Measurements from ENCODE around the gene ZNF132.
"Not testable (repeated sequence)": the region's sequence is repeated elsewhere in the genome, so short reads cannot be mapped to it uniquely, and the experiment has no call there.

The ZNF132 gene

DNA sequence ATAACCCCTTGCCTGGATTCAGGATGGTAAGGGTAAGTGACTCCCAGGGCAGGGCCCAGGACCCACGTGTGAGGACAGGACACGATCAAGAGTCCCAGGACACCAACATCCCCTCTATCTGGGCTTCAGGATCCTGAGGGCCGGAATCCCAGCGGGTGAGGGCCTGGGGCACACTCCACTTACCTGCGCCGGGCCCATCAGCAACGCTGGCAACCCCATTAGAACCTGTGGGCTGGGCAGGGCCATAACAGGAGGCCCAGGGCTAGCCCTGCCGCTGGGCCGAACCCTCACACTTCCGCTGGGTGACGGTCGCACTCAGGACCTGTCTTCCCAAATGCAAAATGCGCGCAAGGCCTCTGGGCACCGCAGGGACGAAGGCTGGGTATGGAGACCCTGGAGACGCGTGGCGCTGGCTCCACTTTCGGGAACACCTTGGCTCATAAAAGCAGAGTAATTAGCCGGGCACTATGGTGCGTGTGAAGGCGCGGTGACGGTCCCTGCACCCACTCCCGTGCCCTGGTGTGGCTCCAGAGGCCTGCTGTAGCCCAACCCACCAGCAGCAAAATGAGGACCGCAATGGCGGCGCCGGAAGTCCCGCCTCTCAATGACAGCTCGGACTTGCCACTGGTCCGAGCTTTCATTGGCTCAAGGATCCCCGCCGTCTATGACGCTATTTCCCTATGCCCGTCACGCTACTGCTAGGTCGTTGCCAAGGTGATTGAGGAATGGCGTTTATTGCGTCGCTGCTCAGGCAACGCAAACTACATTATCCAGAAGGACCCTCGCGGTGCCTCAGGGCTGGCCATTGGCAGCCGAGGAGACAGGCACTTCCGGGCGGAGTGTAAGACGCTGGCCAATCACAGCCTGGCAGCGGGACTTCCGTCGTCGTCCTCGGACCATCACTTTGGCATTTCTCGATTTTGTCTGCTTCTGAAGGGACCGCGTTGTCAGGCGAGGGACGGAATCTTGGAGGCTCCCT is at the start of gene ZNF132:
ZNF132 (minus strand) TSS at position 578 of the 979 bp plus-strand sequence; CDS start at position 246, 332 bp downstream.
- in situ Hi-C loops (cut with MboI; ENCODE audit: low sequenced_read_pairs): no loop called here

GRCh38 chr19:58484349-58484748 is 44.4 kb upstream of the ZNF132 start:
- in situ Hi-C loops (cut with MboI; ENCODE audit: low sequenced_read_pairs): not testable (repeated sequence)

GRCh38 chr19:58483776-58484175 is 43.8 kb upstream of the ZNF132 start:
- in situ Hi-C loops (cut with MboI; ENCODE audit: low sequenced_read_pairs): no loop called here

GRCh38 chr19:58482372-58482771 is 42.4 kb upstream of the ZNF132 start:
- in situ Hi-C loops (cut with MboI; ENCODE audit: low sequenced_read_pairs): no loop called here

- in situ Hi-C loops (cut with MboI; ENCODE audit: low sequenced_read_pairs): no loop called here
Measured at GRCh38 chr19:58480831-58481230, 40.9 kb upstream of the ZNF132 start.

DNA sequence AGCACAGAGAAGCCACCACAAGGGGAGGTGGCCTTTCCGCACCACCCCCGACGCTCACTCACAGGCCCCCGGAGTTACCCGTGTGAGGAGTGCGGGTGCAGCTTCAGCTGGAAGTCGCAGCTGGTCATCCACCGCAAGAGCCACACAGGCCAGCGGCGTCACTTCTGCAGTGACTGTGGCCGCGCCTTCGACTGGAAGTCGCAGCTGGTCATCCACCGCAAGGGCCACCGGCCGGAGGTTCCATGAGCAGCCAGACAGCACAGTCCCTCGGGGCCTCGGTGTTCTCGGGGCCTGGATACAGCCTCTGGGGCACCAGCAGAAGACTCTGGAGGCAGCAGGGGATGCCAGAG is 40.5 kb upstream of the ZNF132 start:
- in situ Hi-C loops (cut with MboI; ENCODE audit: low sequenced_read_pairs): no loop called here

- in situ Hi-C loops (cut with MboI; ENCODE audit: low sequenced_read_pairs): no loop called here
Measured at GRCh38 chr19:58479736-58480480, 40.0 kb upstream of the ZNF132 start.

GRCh38 chr19:58479303-58479702 is 39.4 kb upstream of the ZNF132 start:
- in situ Hi-C loops (cut with MboI; ENCODE audit: low sequenced_read_pairs): no loop called here

DNA sequence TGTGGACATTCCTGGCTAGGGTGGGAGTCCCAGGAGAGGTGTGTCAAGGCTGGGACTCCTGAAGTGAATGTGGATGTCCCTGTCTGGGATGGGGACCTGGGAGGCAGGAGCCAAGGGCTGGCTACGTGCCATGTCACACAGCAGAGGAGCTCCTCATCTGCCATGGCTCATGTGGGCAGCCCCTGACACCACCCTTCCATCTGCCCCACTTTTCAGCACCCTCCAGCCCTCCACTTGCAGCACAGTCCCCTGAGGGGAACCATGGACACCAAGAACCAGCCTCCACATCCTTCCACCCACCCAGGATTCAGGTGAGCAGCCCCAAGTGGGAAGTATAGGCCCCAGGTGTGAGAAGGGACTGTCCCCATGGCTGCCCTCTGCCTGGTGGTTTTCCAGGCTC is 37.9 kb upstream of the ZNF132 start:
- in situ Hi-C loops (cut with MboI; ENCODE audit: low sequenced_read_pairs): no loop called here

DNA sequence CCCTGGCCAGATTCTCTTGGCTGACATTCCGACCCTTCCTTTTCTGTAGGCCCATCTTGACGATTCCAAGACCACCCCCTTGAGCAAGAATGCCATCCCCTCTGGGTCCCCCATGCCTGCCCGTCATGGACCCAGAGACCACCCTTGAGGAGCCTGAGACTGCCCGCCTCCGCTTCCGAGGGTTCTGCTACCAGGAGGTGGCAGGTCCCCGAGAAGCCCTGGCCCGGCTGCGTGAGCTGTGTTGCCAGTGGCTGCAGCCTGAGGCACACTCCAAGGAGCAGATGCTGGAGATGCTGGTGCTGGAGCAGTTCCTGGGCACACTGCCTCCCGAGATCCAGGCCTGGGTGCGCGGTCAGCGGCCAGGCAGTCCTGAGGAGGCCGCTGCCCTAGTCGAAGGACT is 37.2 kb upstream of the ZNF132 start:
- in situ Hi-C loops (cut with MboI; ENCODE audit: low sequenced_read_pairs): no loop called here

DNA sequence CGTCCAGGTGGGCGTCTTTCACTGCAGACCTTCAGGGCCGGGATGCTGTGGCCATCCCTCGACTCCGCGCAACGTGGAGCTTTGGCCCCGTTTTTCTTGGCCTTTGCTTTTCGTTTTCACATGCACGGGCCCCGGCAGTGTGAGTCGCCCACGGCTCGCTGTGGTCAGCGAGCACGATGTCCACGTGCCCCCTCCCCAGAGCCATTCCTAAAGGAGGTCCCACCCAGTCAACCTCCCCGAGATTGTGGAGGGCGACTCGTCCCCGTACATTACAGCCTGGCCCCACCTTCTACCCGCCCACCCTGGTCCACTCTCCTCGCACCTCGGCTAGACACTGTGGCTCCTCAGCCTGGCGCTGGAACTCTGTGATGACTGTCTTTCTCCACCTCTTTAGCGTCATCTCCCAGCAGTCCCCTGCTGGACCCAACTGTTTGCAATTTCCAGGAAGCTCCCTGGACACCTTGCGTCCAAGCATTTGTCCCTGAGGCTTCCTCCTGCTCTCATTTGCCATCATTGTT is 36.6 kb upstream of the ZNF132 start:
- in situ Hi-C loops (cut with MboI; ENCODE audit: low sequenced_read_pairs): no loop called here

DNA sequence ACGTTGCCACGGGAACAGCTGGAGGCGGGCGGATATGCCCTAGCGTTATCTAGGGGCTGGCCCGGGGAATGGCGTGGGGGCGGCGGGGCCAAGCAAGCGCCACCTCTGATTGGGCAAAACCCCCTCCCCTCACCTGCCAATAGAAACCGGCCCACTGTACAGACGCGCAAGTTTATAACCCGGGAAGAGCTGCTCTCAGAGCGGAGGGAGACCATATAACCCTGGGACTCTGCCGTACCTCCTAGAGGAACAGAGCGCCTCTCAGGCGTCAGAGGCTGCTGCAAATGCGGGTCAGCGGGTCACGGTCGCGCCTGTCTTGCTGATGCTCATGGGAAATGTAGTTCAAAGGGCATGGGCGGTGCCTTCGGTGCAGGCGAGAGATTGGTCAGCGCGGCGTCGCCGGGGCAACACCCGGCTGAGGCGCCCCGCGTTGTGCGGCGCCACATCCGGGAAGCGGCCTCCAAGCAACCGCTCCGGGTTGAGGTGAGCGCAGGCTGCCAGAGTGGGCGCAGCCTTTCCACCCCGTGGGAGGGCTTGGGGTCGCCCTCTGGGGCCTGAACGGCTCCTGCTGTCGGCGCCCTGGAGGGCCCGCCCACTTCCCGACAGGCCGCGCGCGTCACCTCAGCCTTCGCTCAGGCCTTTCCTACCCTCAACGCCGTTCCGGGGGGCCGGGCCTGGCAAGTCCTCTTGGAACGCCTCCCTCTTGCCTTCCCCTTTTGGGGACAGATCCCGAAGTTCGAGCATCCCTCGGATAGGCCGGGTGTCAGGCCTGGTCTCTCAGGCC is 36.0 kb upstream of the ZNF132 start, which contains the start of gene ZNF446:
ZNF446 (plus strand) TSS at position 639 of the 784 bp plus-strand sequence. CDS start 867 bp downstream, outside the sequence.
- in situ Hi-C loops (cut with MboI; ENCODE audit: low sequenced_read_pairs): no loop called here

- in situ Hi-C loops (cut with MboI; ENCODE audit: low sequenced_read_pairs): no loop called here
Measured at GRCh38 chr19:58474997-58475713, 35.2 kb upstream of the ZNF132 start.

- in situ Hi-C loops (cut with MboI; ENCODE audit: low sequenced_read_pairs): no loop called here
Measured at GRCh38 chr19:58474291-58474996, 34.5 kb upstream of the ZNF132 start.

GRCh38 chr19:58473775-58474174 is 33.8 kb upstream of the ZNF132 start:
- in situ Hi-C loops (cut with MboI; ENCODE audit: low sequenced_read_pairs): no loop called here

DNA sequence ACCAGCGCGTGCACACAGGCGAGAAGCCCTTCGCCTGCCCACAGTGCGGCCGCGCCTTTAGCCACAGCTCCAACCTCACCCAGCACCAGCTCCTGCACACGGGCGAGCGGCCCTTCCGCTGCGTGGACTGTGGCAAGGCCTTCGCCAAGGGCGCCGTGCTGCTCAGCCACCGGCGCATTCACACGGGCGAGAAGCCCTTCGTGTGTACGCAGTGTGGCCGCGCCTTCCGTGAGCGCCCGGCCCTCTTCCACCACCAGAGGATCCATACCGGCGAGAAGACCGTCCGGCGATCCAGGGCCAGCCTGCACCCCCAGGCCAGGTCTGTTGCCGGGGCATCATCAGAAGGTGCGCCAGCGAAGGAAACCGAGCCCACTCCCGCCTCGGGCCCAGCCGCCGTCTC is 31.8 kb upstream of the ZNF132 start:
- in situ Hi-C loops (cut with MboI; ENCODE audit: low sequenced_read_pairs): no loop called here

GRCh38 chr19:58470837-58471543 is 31.0 kb upstream of the ZNF132 start:
- in situ Hi-C loops (cut with MboI; ENCODE audit: low sequenced_read_pairs): not testable (repeated sequence)

DNA sequence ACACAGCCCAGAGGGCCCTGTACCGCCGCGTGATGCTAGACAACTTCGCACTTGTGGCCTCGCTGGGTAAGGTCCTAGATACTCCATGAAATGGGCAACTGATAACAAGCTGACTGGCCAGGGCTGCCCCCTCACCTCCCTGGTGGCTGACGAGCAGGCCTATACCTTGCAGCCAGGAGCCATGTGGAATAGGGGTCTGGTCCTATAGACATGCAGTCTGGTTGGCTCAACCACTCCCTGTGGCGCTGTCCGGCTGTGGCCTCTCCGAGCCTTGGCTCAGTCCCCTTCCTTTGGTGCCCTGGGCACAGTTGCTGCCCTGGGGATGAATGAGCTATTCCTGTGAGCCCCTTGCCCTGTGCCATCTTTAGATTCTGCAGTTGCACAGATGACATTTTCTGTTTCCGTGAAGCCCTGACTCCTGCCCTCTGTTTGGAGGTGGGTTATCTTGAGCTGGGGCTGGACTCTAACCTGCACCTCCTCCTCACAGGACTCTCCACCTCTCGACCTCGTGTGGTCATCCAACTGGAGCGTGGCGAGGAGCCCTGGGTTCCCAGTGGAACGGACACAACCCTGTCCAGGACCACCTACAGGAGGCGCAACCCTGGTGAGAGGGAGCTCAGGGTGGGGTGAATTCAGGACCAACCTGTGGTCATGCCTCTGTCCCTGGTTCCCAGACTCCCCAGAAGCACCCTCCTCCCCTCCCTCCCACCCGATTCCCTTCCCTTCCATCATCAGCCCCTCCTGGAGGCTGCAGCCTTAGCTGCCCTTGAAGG is 29.5 kb upstream of the ZNF132 start:
- in situ Hi-C loops (cut with MboI; ENCODE audit: low sequenced_read_pairs): no loop called here
